HEK293T (cell line): Measurements from ENCODE around the gene RBM20.

Experiments used
- ARNT ChIP-seq: fragments of 450-650 bp; IDR thresholded peaks from 2 replicates; pipeline ENCODE4 v1.6.1; 2017; ENCODE audit warnings: mild to moderate bottlenecking
- FOXA1 ChIP-seq: fragments of 450-650 bp; IDR thresholded peaks from 2 replicates; pipeline ENCODE4 v1.6.1; 2016; ENCODE audit warnings: mild to moderate bottlenecking
- NFRKB ChIP-seq: fragments of 450-650 bp; IDR thresholded peaks from 2 replicates; pipeline ENCODE4 v1.6.1; 2016; ENCODE audit warnings: mild to moderate bottlenecking, moderate library complexity
- SUZ12 ChIP-seq: fragments of 450-650 bp; IDR thresholded peaks from 2 replicates; pipeline ENCODE4 v1.6.1; 2016; ENCODE audit warnings: mild to moderate bottlenecking

DNA sequence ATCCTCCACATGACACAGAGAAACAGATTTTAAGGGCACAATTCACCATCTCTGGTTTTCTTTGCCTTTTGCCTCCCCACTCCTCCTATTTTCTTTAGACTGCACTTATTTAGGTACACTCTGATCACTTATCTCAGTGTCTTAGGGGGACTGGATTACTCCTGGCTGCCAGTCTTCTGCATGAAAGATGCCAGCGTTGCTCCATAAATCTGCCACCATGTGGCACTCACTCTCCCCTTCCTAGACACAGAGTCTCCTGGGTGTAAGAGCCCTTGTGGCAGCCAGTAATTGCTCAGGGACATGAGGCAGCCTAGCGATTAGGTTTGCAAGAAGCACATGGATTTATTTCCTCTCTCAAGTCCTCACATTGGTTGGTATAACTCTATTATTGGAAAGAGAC, 34.5 kb upstream of the RBM20 start:
- TF ChIP-seq FOXA1 (no peak), NFRKB (no peak), ARNT (no peak), SUZ12 (no peak)
